ENCODE results near the gene SLC25A3.
A peak's percentile ranks its signal among the peaks of the same experiment; 100 is the strongest.

- TF ChIP-seq CTCF (conservative IDR thresholded peaks at IDR 0.05; ENCODE audit: low read length) (peak; percentile 31; the same call in 1 of the 2 replicates), EZH2phosphoT487 (IDR thresholded peaks at IDR 0.05; ENCODE audit: borderline replicate concordance) (no peak)
Measured at GRCh38 chr12:98606359-98606988, 13.0 kb downstream of the SLC25A3 start.
